ENCODE results near the gene THUMPD2.

THUMPD2 gene

DNA sequence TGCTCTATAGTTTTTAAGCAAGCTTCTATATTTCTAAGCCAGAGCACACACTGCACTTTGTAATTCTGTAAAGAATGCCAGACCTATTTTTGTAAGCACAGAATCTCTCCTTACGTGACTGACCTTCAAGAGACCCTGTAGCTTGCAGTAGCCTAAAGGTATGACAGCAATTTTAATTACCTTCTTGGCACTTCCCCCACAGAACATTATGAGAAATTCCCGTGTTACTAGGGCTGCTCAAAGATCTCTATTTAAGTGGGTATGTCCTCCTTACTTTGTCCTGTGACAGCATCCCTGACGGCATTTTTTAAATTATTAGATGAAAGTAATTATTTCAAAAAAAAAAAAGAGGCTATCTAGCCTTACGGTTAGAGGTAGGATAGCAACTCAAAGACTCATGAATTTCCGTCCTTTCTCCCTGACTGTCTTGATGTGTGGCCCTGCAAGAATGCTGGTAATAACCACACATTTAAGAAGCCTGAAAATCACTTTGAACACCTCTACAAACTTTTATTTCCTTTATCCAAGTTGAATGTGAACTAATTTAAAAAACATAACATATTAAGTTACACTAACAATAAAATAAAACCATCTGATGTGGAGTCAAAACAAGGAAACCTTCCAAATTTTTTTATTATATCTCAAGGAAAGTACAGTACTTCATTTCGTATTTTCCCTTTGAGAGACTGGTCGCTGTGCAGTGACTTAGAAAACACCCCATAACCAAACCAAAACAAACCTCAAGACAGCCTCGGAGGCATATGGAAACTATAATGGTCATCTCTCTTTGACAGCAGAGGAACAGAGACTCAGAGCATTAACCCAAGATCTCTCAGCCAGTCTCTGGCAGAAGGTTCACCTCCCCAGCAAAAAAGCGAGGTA lies 54.9 kb downstream of the THUMPD2 start:
- TF ChIP-seq, protein P1, sequence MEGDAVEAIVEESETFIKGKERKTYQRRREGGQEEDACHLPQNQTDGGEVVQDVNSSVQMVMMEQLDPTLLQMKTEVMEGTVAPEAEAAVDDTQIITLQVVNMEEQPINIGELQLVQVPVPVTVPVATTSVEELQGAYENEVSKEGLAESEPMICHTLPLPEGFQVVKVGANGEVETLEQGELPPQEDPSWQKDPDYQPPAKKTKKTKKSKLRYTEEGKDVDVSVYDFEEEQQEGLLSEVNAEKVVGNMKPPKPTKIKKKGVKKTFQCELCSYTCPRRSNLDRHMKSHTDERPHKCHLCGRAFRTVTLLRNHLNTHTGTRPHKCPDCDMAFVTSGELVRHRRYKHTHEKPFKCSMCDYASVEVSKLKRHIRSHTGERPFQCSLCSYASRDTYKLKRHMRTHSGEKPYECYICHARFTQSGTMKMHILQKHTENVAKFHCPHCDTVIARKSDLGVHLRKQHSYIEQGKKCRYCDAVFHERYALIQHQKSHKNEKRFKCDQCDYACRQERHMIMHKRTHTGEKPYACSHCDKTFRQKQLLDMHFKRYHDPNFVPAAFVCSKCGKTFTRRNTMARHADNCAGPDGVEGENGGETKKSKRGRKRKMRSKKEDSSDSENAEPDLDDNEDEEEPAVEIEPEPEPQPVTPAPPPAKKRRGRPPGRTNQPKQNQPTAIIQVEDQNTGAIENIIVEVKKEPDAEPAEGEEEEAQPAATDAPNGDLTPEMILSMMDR (IDR thresholded peaks at IDR 0.05; ENCODE audit: insufficient read depth, low read length, poor library complexity, severe bottlenecking) = no peak
- Histone ChIP-seq H3K4me3 (replicated peaks; ENCODE audit: low read depth, low read length) (no peak overlapping the region), H3K36me3 (ENCODE audit: control insufficient read depth, insufficient read depth, low read length) (no peaks in the 10 kb centered on the region), H3K27me3 (replicated peaks; ENCODE audit: control insufficient read depth, insufficient read depth, low read length) (no peaks in the 10 kb centered on the region)
- DNase-seq (ENCODE audit: extremely low read depth, insufficient read length) = no peak

- Histone ChIP-seq H3K27me3 (replicated peaks; ENCODE audit: control insufficient read depth, insufficient read depth, low read length) (no peaks in the 10 kb centered on the region), H3K36me3 (ENCODE audit: control insufficient read depth, insufficient read depth, low read length) (no peaks in the 10 kb centered on the region), H3K4me3 (replicated peaks; ENCODE audit: low read depth, low read length) (no peak overlapping the region)
- TF ChIP-seq, protein P1 (IDR thresholded peaks at IDR 0.05; ENCODE audit: insufficient read depth, low read length, poor library complexity, severe bottlenecking) = no peak
- DNase-seq (ENCODE audit: extremely low read depth, insufficient read length) = no peak
Measured at GRCh38 chr2:39723497-39723896, 55.6 kb downstream of the THUMPD2 start.

GRCh38 chr2:39720970-39721369 lies 58.1 kb downstream of the THUMPD2 start:
- H3K36me3 ChIP-seq (ENCODE audit: control insufficient read depth, insufficient read depth, low read length) = no peaks in the 10 kb centered on the region
- no peak for DNase-seq (ENCODE audit: extremely low read depth, insufficient read length)
- no peak overlapping the region for H3K4me3 ChIP-seq (replicated peaks; ENCODE audit: low read depth, low read length)
- no peaks in the 10 kb centered on the region for H3K27me3 ChIP-seq (replicated peaks; ENCODE audit: control insufficient read depth, insufficient read depth, low read length)
- TF ChIP-seq, protein P1 (IDR thresholded peaks at IDR 0.05; ENCODE audit: insufficient read depth, low read length, poor library complexity, severe bottlenecking) = no peak

- Histone ChIP-seq H3K27me3 (replicated peaks; ENCODE audit: control insufficient read depth, insufficient read depth, low read length) (no peaks in the 10 kb centered on the region), H3K4me3 (replicated peaks; ENCODE audit: low read depth, low read length) (no peak overlapping the region), H3K36me3 (ENCODE audit: control insufficient read depth, insufficient read depth, low read length) (no peaks in the 10 kb centered on the region)
- TF ChIP-seq, protein P1 (IDR thresholded peaks at IDR 0.05; ENCODE audit: insufficient read depth, low read length, poor library complexity, severe bottlenecking) = no peak
- DNase-seq (ENCODE audit: extremely low read depth, insufficient read length) = no peak
Measured at GRCh38 chr2:39719317-39719716, 59.7 kb downstream of the THUMPD2 start.

DNA sequence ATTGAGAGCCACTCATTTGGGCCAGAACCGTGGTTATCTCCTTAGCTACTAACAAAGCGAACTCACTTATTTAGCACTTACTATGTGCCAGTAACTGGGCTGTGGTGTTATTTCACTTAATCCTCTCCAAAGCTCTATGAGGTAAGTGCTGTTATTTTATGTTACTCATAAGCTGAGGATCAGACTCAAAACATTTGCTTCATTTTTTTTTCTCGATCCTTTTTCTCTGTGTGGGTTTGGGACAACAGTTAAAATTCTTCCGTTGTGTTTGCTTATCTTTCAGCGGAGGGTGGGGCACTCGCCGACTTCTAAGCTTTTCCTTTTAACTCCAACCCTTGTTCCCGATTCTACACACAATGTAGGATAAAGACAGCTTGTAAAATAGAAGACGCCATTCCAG lies 60.6 kb downstream of the THUMPD2 start:
- no peak overlapping the region for H3K4me3 ChIP-seq (replicated peaks; ENCODE audit: low read depth, low read length)
- TF ChIP-seq, protein P1 (IDR thresholded peaks at IDR 0.05; ENCODE audit: insufficient read depth, low read length, poor library complexity, severe bottlenecking) = no peak
- H3K27me3 ChIP-seq (replicated peaks; ENCODE audit: control insufficient read depth, insufficient read depth, low read length) = no peaks in the 10 kb centered on the region
- H3K36me3 ChIP-seq (ENCODE audit: control insufficient read depth, insufficient read depth, low read length) = no peaks in the 10 kb centered on the region
- no peak for DNase-seq (ENCODE audit: extremely low read depth, insufficient read length)
